PFSK-1 (cell line): Measurements from ENCODE around the gene GATA2.

Experiments
- FOXP2 ChIP-seq: optimal IDR thresholded peaks from 2 replicates; pipeline ENCODE3; 2011; ENCODE audit warnings: borderline replicate concordance, control low read depth, inconsistent platforms; ENCODE audit not compliant: insufficient read depth; ENCODE audit errors: extremely low read length, extremely low read depth
- POLR2AphosphoS5 ChIP-seq: IDR thresholded peaks from 2 replicates; pipeline ENCODE4 v1.6.1; 2012; ENCODE audit warnings: low read depth, mild to moderate bottlenecking, control low read depth, low read length, moderate library complexity
- REST ChIP-seq, 2 experiments: IDR thresholded peaks; 2 replicates each; pipeline versions ENCODE4 v1.6.1 to v1.8.0; 2011 to 2012; ENCODE audit warnings: low read depth in 2 of 2, low read length in 2 of 2, control low read depth in 1 of 2, inconsistent platforms in 1 of 2, mild to moderate bottlenecking in 1 of 2, moderate library complexity in 1 of 2; ENCODE audit not compliant: insufficient read depth in 1 of 2
- SIN3A ChIP-seq: IDR thresholded peaks from 2 replicates; pipeline ENCODE4 v1.6.1; 2012; ENCODE audit warnings: mild to moderate bottlenecking, low read length, moderate library complexity, borderline replicate concordance; ENCODE audit not compliant: insufficient read depth
- TAF1 ChIP-seq: IDR thresholded peaks from 2 replicates; pipeline ENCODE4 v1.6.1; 2012; ENCODE audit warnings: low read length, control low read depth, borderline replicate concordance; ENCODE audit not compliant: insufficient read depth

The GATA2 gene

GRCh38 chr3:128430301-128430700 is 62.7 kb downstream of the GATA2 start:
- TF ChIP-seq TAF1, result no peak
- no peak for TF ChIP-seq FOXP2
- TF ChIP-seq POLR2AphosphoS5, result no peak
- no peak for TF ChIP-seq REST (IDR thresholded peaks at IDR 0.05; ENCODE audit: insufficient read depth in 1 of 2, low read depth in 2 of 2, low read length in 2 of 2)
- TF ChIP-seq SIN3A, result no peak

- TF ChIP-seq FOXP2, result no peak
- TF ChIP-seq POLR2AphosphoS5, result no peak
- no peak for TF ChIP-seq TAF1
- TF ChIP-seq REST (IDR thresholded peaks at IDR 0.05; ENCODE audit: insufficient read depth in 1 of 2, low read depth in 2 of 2, low read length in 2 of 2), result no peak
- no peak for TF ChIP-seq SIN3A
Observed at GRCh38 chr3:128429751-128430150, 63.2 kb downstream of the GATA2 start.
